ENCODE measurements around the gene UBE2H. TPM values are rescaled to one million over a fixed set of nuclear protein-coding genes. Genes with fewer than 3 reads are reported as not detected.
"Not testable (repeated sequence)": the region's sequence is repeated elsewhere in the genome, so short reads cannot be mapped to it uniquely, and the experiment has no call there.

Gene UBE2H
- total RNA-seq, 1 donor from 2014 or later = 27.1 TPM

- H3K27ac Mint-ChIP-seq = no peak overlapping the region
- peaks cover 17% of the 10 kb centered on the region for H3K36me3 Mint-ChIP-seq (ENCODE audit: low read depth)
- H3K4me1 Mint-ChIP-seq (ENCODE audit: low read depth) = peaks cover 15% of the 10 kb centered on the region
- H3K4me3 Mint-ChIP-seq = no peak overlapping the region
- H3K27me3 Mint-ChIP-seq (ENCODE audit: insufficient read depth) = no peaks in the 10 kb centered on the region
- no peaks in the 10 kb centered on the region for H3K9me3 Mint-ChIP-seq
- intact Hi-C loops (cut with micrococcal nuclease) = no loop called here
- no peak for DNase-seq (ENCODE audit: low spot score)
Measured at GRCh38 chr7:129836983-129837382, 115.8 kb downstream of the UBE2H start.

DNA sequence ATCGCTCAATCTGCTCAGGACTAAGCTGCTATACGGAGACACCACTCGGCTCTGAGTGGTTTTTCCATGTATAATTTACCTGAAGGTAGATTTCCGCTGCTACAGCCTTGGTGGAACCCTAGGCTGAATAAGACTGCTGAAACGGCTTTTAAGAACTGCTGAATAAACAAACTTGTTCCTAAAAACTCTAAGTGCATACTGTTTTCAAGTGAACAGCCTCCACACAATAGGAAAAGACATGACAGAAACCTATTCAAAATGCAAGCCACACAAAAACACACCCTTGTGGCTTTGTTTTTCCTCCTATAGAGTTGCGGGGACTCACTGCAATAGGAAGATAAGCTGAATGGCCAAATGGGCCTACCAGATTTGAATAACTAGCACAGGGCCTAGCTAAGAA is 117.2 kb downstream of the UBE2H start:
- H3K4me1 Mint-ChIP-seq (ENCODE audit: low read depth) = peaks cover 2% of the 10 kb centered on the region
- no peak for DNase-seq (ENCODE audit: low spot score)
- no peak overlapping the region for H3K4me3 Mint-ChIP-seq
- H3K27ac Mint-ChIP-seq = no peak overlapping the region
- intact Hi-C loops (cut with micrococcal nuclease) = no loop called here
- no peaks in the 10 kb centered on the region for H3K9me3 Mint-ChIP-seq
- no peaks in the 10 kb centered on the region for H3K27me3 Mint-ChIP-seq (ENCODE audit: insufficient read depth)
- H3K36me3 Mint-ChIP-seq (ENCODE audit: low read depth) = peaks cover 17% of the 10 kb centered on the region

DNA sequence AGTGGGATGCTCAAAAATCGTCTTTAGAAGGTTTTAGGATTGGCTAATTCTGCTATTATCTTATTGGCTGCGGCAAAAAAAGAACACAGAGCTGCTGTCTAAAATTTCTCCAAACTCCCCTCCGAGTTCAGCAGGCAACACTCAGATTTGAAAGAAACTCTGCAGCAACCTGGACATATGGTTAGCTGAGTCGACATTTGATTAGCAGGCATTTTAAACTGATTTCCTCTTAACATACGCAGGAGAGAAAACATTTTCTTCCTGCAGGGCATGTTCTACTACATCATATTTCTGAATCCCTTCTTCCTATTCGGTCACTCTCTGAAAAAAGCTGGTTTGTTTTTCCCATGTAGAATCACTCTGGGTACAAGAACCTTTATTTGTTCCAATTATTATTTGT is 119.4 kb downstream of the UBE2H start:
- Mint-ChIP-seq H3K36me3 (ENCODE audit: low read depth) (peaks cover 11% of the 10 kb centered on the region), H3K4me1 (ENCODE audit: low read depth) (peaks cover 14% of the 10 kb centered on the region)
- H3K27me3 Mint-ChIP-seq (ENCODE audit: insufficient read depth); intact Hi-C loops (cut with micrococcal nuclease); H3K9me3 Mint-ChIP-seq; DNase-seq (ENCODE audit: low spot score); H3K27ac Mint-ChIP-seq; H3K4me3 Mint-ChIP-seq: not testable (repeated sequence)

- Mint-ChIP-seq H3K27ac (no peak overlapping the region), H3K4me3 (no peak overlapping the region), H3K36me3 (ENCODE audit: low read depth) (peaks cover 11% of the 10 kb centered on the region), H3K4me1 (ENCODE audit: low read depth) (peaks cover 14% of the 10 kb centered on the region), H3K27me3 (ENCODE audit: insufficient read depth) (no peaks in the 10 kb centered on the region), H3K9me3 (no peaks in the 10 kb centered on the region)
- no peak for DNase-seq (ENCODE audit: low spot score)
- intact Hi-C loops (cut with micrococcal nuclease) = no loop called here
Measured at GRCh38 chr7:129832701-129833227, 120.0 kb downstream of the UBE2H start.

DNA sequence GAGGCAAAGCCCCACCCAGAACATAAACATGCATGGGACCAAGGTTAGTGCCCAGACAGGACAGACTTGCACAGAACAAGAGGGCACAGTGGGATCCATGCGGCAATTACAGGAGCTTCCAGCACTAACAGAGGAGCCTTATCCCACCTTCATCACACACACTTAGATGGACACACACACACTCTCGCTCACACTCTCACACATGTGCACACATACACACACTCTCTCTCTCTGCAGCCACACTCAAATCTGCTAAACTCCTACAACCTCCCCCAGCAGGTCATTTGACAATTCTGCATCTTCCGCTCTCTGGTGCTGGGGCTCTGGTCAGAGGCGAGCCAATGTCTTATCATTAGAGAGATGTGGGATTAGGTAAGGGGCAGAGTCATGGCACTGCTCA is 120.5 kb downstream of the UBE2H start:
- no peaks in the 10 kb centered on the region for H3K9me3 Mint-ChIP-seq
- H3K27me3 Mint-ChIP-seq (ENCODE audit: insufficient read depth) = no peaks in the 10 kb centered on the region
- DNase-seq (ENCODE audit: low spot score) = no peak
- H3K4me3 Mint-ChIP-seq = no peak overlapping the region
- H3K4me1 Mint-ChIP-seq (ENCODE audit: low read depth) = peaks cover 14% of the 10 kb centered on the region
- intact Hi-C loops (cut with micrococcal nuclease) = no loop called here
- H3K27ac Mint-ChIP-seq = no peak overlapping the region
- H3K36me3 Mint-ChIP-seq (ENCODE audit: low read depth) = peaks cover 10% of the 10 kb centered on the region

GRCh38 chr7:129831424-129832058 is 121.2 kb downstream of the UBE2H start:
- H3K27ac Mint-ChIP-seq = no peak overlapping the region
- H3K36me3 Mint-ChIP-seq (ENCODE audit: low read depth) = peaks cover 9% of the 10 kb centered on the region
- H3K4me3 Mint-ChIP-seq = no peak overlapping the region
- peaks cover 14% of the 10 kb centered on the region for H3K4me1 Mint-ChIP-seq (ENCODE audit: low read depth)
- intact Hi-C loops (cut with micrococcal nuclease) = no loop called here
- no peaks in the 10 kb centered on the region for H3K27me3 Mint-ChIP-seq (ENCODE audit: insufficient read depth)
- no peaks in the 10 kb centered on the region for H3K9me3 Mint-ChIP-seq
- DNase-seq (ENCODE audit: low spot score) = no peak

DNA sequence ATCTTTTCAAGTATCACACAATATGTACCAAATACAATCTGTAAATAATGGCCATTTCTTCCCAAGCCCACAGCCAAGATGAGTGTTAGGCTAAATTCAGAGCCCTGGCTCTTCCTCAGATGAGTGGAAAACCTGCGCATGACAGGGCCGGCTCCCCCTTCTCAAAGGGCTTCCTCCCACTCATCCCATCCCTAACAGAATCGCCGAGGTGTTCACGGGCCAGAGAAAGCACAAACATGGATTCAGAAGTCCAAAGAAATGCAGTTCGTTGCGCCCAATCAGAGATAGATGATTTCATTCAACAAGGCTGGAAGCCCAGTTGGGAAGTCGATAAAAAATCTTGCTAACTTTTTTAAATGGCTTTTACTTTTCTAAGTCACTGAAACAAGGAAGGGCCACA is 121.8 kb downstream of the UBE2H start:
- intact Hi-C loops (cut with micrococcal nuclease) = loop anchor here (1.0 kb wide), 3 partner anchors 167 to 613 kb away; no protein-coding TSS in a partner anchor
- no peaks in the 10 kb centered on the region for H3K9me3 Mint-ChIP-seq
- H3K36me3 Mint-ChIP-seq (ENCODE audit: low read depth) = peaks cover 9% of the 10 kb centered on the region
- peaks cover 14% of the 10 kb centered on the region for H3K4me1 Mint-ChIP-seq (ENCODE audit: low read depth)
- DNase-seq (ENCODE audit: low spot score) = no peak
- H3K4me3 Mint-ChIP-seq = no peak overlapping the region
- no peak overlapping the region for H3K27ac Mint-ChIP-seq
- no peaks in the 10 kb centered on the region for H3K27me3 Mint-ChIP-seq (ENCODE audit: insufficient read depth)

DNA sequence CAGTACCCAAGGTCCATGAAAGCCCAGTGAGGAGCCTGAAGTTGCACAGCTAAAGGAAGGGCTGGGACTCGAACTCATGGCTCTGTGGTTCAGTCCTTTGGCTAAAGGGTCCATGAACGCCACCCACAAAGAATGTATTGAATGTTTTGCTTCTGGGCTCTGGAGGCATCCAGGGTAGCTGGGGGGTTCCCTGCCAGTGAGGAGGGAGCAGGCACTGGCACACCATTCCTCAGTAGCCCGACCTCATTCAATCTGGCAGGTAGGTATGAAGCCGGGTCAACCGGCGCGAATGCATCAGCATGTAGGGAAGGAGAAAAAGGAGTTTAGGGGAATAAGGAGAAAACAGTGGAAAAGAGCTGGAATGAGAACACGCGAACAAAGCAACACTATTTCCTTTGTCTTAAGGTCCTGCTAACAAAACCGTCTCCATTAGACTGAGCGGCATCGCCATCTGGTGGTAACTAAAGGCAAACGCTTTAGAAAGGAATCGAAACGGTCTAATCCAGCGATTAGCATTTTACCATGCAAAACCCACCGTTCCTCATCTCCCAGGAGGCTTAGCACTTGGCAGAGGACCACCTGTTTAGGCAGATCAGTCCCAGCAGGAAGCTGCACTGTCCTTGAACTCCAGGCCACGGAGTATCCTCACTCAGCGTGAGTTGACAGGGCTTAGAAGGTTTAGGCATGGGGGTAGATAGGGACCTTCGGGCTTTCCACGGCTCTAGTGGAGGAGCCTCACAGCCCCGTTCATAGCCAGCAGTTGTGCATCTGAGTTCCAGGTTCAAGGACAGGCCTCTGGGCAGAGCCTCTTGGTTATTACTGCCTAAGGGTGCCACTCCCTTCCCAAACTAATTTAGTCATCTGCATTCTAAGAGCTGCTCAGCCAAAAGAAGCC is 122.8 kb downstream of the UBE2H start:
- peak; percentile 42 for DNase-seq (ENCODE audit: low spot score)
- H3K4me1 Mint-ChIP-seq (ENCODE audit: low read depth) = peaks cover 14% of the 10 kb centered on the region
- H3K27ac Mint-ChIP-seq = peak overlapping the region; percentile 30
- H3K9me3 Mint-ChIP-seq = no peaks in the 10 kb centered on the region
- intact Hi-C loops (cut with micrococcal nuclease) = loop anchor here (1.0 to 5.0 kb wide), 4 partner anchors 166 to 612 kb away; no protein-coding TSS in a partner anchor
- peak overlapping the region; percentile 50 for H3K4me3 Mint-ChIP-seq
- no peaks in the 10 kb centered on the region for H3K27me3 Mint-ChIP-seq (ENCODE audit: insufficient read depth)
- H3K36me3 Mint-ChIP-seq (ENCODE audit: low read depth) = peaks cover 9% of the 10 kb centered on the region

DNA sequence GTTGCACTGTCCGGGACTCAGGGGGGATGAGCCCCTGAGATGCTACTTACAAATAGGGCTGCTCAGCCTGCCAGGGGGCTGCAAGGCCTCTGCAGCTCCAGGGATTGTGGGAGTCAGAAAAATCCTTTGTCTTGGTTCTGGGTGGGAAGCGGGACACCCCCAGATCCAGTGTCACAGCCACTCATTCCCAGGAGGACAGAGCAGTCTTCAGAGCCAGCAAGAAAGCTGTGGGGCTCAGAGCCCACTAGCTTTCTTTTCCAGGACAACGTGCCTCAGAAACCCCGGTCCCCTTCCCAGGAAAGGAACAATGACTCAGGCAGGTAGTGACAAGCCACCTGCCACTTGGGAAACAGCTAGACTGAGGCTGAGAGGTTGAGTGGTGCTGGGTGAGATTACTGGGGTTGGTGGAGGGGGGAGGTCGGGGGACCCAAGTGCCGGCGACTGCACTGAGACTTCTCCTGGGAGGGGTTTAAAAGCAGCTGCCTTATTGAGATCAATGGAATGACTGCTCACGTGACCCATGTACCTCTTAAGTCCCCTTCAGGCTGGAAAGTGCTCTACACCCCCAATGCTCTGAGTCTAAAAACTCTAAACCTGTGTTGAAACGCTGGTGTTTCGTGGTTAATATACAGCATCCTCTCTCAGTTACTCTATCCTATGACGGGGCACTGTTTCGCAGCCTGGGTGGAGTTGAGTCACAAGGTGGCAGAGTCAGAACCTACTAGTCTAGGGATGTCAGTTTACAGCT is 123.6 kb downstream of the UBE2H start:
- intact Hi-C loops (cut with micrococcal nuclease) = loop anchor here (5.0 kb wide), 1 partner anchor 557 kb away; no protein-coding TSS in a partner anchor
- Mint-ChIP-seq H3K27ac (no peak overlapping the region), H3K36me3 (ENCODE audit: low read depth) (peaks cover 5% of the 10 kb centered on the region), H3K27me3 (ENCODE audit: insufficient read depth) (no peaks in the 10 kb centered on the region), H3K9me3 (no peaks in the 10 kb centered on the region), H3K4me1 (ENCODE audit: low read depth) (peaks cover 14% of the 10 kb centered on the region), H3K4me3 (no peak overlapping the region)
- no peak for DNase-seq (ENCODE audit: low spot score)

- no peak overlapping the region for H3K27ac Mint-ChIP-seq
- no peaks in the 10 kb centered on the region for H3K27me3 Mint-ChIP-seq (ENCODE audit: insufficient read depth)
- no peaks in the 10 kb centered on the region for H3K9me3 Mint-ChIP-seq
- DNase-seq (ENCODE audit: low spot score) = no peak
- H3K4me1 Mint-ChIP-seq (ENCODE audit: low read depth) = peaks cover 14% of the 10 kb centered on the region
- peaks cover 3% of the 10 kb centered on the region for H3K36me3 Mint-ChIP-seq (ENCODE audit: low read depth)
- intact Hi-C loops (cut with micrococcal nuclease) = loop anchor here (5.0 kb wide), 1 partner anchor 556 kb away; no protein-coding TSS in a partner anchor
- no peak overlapping the region for H3K4me3 Mint-ChIP-seq
Measured at GRCh38 chr7:129828078-129828762, 124.5 kb downstream of the UBE2H start.

GRCh38 chr7:129827467-129827990 is 125.2 kb downstream of the UBE2H start:
- Mint-ChIP-seq H3K36me3 (ENCODE audit: low read depth) (peaks cover 2% of the 10 kb centered on the region), H3K27me3 (ENCODE audit: insufficient read depth) (no peaks in the 10 kb centered on the region), H3K4me3 (no peak overlapping the region), H3K27ac (no peak overlapping the region), H3K4me1 (ENCODE audit: low read depth) (peaks cover 14% of the 10 kb centered on the region), H3K9me3 (no peaks in the 10 kb centered on the region)
- intact Hi-C loops (cut with micrococcal nuclease) = loop anchor here (5.0 kb wide), 1 partner anchor 555 kb away; no protein-coding TSS in a partner anchor
- no peak for DNase-seq (ENCODE audit: low spot score)

DNA sequence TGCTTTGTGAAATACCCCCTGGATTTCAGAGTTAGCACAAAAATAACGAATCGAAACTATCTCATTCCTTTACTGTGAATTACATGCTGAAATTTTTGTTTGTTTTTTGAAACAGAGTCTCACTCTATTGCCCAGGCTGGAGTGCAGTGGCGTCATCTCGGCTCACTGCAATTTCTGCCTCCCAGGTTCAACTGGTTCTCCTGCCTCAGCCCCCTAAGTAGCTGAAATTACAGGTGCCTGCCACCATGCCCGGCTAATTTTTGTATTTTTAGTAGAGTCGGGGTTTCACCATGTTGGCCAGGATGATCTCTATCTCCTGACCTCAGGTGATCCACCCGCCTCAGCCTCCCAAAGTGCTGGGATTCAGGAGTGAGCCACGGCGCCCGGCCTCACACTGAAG is 125.9 kb downstream of the UBE2H start:
- Mint-ChIP-seq H3K4me1 (ENCODE audit: low read depth) (peaks cover 14% of the 10 kb centered on the region), H3K4me3 (peak overlapping the region; percentile 37)
- H3K9me3 Mint-ChIP-seq; H3K36me3 Mint-ChIP-seq (ENCODE audit: low read depth); H3K27me3 Mint-ChIP-seq (ENCODE audit: insufficient read depth); DNase-seq (ENCODE audit: low spot score); H3K27ac Mint-ChIP-seq: not testable (repeated sequence)
- intact Hi-C loops (cut with micrococcal nuclease) = loop anchor here (5.0 kb wide), 1 partner anchor 555 kb away; no protein-coding TSS in a partner anchor

Measured in activated T-helper 1 cell treated with anti-CD3 and anti-CD28 coated beads, Interleukin-12 subunit alpha, Interleukin-12 subunit beta, Interleukin-2, Interleukin-4 antibody, amounts not matched to agents 30 ng/mL and 10 ng/mL and 1 ng/mL, durations not matched to agents 14 hours and 24 hours and 36 hours (primary cell).